Gastroesophageal sphincter (tissue), 3 donors: Measurements from ENCODE around the gene CDV3.
A peak's percentile ranks its signal among the peaks of the same experiment; 100 is the strongest.

Experiments used
- EP300 ChIP-seq: sonication (generic); formaldehyde crosslinking; IDR thresholded peaks from one replicate; pipeline ENCODE4 v1.6.1; 2017; ENCODE audit warnings: antibody characterized with exemption, mild to moderate bottlenecking
- POLR2A ChIP-seq, 2 donors: fragments of 450-650 bp; IDR thresholded peaks; one replicate each; pipeline ENCODE4 v1.6.1; 2017; ENCODE audit warnings: antibody characterized with exemption in 2 of 2, mild to moderate bottlenecking in 2 of 2, moderate library complexity in 1 of 2
- POLR2AphosphoS5 ChIP-seq: sonication (generic); formaldehyde crosslinking; IDR thresholded peaks from one replicate; pipeline ENCODE4 v1.6.1; 2017; ENCODE audit warnings: antibody characterized with exemption
- TF ChIP-seq, protein P1 (sequence below), 4 experiments: fragments of 200-600 bp in 2 of 4; fragments of 450-650 bp in 2 of 4; sonication (generic) in 1 of 4; IDR thresholded peaks; one replicate each; pipeline ENCODE4 v1.5.1; 2017 to 2019; ENCODE audit warnings: antibody characterized with exemption in 4 of 4, mild to moderate bottlenecking in 2 of 4, moderate library complexity in 2 of 4

- TF ChIP-seq POLR2AphosphoS5 (peak; percentile 14), POLR2A (IDR thresholded peaks at IDR 0.05) (no peak), EP300 (no peak)
- TF ChIP-seq, protein P1, sequence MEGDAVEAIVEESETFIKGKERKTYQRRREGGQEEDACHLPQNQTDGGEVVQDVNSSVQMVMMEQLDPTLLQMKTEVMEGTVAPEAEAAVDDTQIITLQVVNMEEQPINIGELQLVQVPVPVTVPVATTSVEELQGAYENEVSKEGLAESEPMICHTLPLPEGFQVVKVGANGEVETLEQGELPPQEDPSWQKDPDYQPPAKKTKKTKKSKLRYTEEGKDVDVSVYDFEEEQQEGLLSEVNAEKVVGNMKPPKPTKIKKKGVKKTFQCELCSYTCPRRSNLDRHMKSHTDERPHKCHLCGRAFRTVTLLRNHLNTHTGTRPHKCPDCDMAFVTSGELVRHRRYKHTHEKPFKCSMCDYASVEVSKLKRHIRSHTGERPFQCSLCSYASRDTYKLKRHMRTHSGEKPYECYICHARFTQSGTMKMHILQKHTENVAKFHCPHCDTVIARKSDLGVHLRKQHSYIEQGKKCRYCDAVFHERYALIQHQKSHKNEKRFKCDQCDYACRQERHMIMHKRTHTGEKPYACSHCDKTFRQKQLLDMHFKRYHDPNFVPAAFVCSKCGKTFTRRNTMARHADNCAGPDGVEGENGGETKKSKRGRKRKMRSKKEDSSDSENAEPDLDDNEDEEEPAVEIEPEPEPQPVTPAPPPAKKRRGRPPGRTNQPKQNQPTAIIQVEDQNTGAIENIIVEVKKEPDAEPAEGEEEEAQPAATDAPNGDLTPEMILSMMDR (IDR thresholded peaks at IDR 0.05), result no peak
Observed at GRCh38 chr3:133547432-133548041, 25.9 kb upstream of the CDV3 start.
